ENCODE data around the gene PABPC5.

- no peak for TF ChIP-seq CTCF (IDR thresholded peaks at IDR 0.05; ENCODE audit: control extremely low read depth in 1 of 3, insufficient read depth in 1 of 3, low read depth in 1 of 3, low read length in 3 of 3)
- TF ChIP-seq CHD7 (IDR thresholded peaks at IDR 0.05; ENCODE audit: insufficient replicate concordance, low read length), result no peak
- TF ChIP-seq EP300 (IDR thresholded peaks at IDR 0.05; ENCODE audit: borderline replicate concordance in 1 of 2, low read depth in 2 of 2, low read length in 2 of 2), result no peak
- no peak for TF ChIP-seq POLR2A (IDR thresholded peaks at IDR 0.05; ENCODE audit: control extremely low read depth in 1 of 2, low read depth in 2 of 2, low read length in 2 of 2)
- no peak for TF ChIP-seq TBP (IDR thresholded peaks at IDR 0.05; ENCODE audit: low read depth, low read length)
- TF ChIP-seq SP4 (IDR thresholded peaks at IDR 0.05; ENCODE audit: low read length), result no peak
- no peak for TF ChIP-seq EZH2 (IDR thresholded peaks at IDR 0.05; ENCODE audit: low read depth, low read length, severe bottlenecking)
- no peak for TF ChIP-seq ZNF274 (IDR thresholded peaks at IDR 0.05; ENCODE audit: borderline replicate concordance, extremely low read depth, low read length)
- TF ChIP-seq RAD21 (IDR thresholded peaks at IDR 0.05 in 1 of 2, conservative IDR thresholded peaks at IDR 0.05 in 1 of 2; ENCODE audit: low read depth in 2 of 2, low read length in 2 of 2), result no peak
Measured at GRCh38 chrX:91435395-91435794, 756 bp downstream of the PABPC5 start.
